GM21737 (cell line): ENCODE results near the gene MPRIP.
"Not testable (repeated sequence)": the region's sequence is repeated elsewhere in the genome, so short reads cannot be mapped to it uniquely, and the experiment has no call there.

ENCODE experiments used
- ATAC-seq: cut with Tn5 transposase; IDR thresholded peaks from one replicate; pipeline ENCODE4 v1.9.1; 2021; ENCODE audit warnings: mild to moderate bottlenecking, moderate library complexity; ENCODE audit not compliant: unreplicated experiment

MPRIP gene

GRCh38 chr17:17013828-17014747 is 28.2 kb upstream of the MPRIP start:
- ATAC-seq, result not testable (repeated sequence)

GRCh38 chr17:17014748-17015124 is 27.5 kb upstream of the MPRIP start:
- not testable (repeated sequence) for ATAC-seq

- ATAC-seq, result no peak
Measured at GRCh38 chr17:17015230-17015629, 27.0 kb upstream of the MPRIP start.

- not testable (repeated sequence) for ATAC-seq
Measured at GRCh38 chr17:17016199-17017197, 25.8 kb upstream of the MPRIP start.

GRCh38 chr17:17017343-17018014 is 24.8 kb upstream of the MPRIP start:
- ATAC-seq, result no peak

- no peak for ATAC-seq
Measured at GRCh38 chr17:17018021-17018441, 24.2 kb upstream of the MPRIP start.

- ATAC-seq, result no peak
Measured at GRCh38 chr17:17018612-17019429, 23.4 kb upstream of the MPRIP start.

GRCh38 chr17:17019430-17019762 is 22.9 kb upstream of the MPRIP start:
- no peak for ATAC-seq

GRCh38 chr17:17019891-17020456 is 22.3 kb upstream of the MPRIP start:
- ATAC-seq, result no peak

- ATAC-seq, result no peak
Measured at GRCh38 chr17:17020821-17021193, 21.4 kb upstream of the MPRIP start.

GRCh38 chr17:17021194-17021863 is 20.9 kb upstream of the MPRIP start:
- no peak for ATAC-seq

GRCh38 chr17:17022011-17022410 is 20.2 kb upstream of the MPRIP start:
- ATAC-seq, result no peak

GRCh38 chr17:17022456-17022855 is 19.8 kb upstream of the MPRIP start:
- ATAC-seq, result no peak

- no peak for ATAC-seq
Measured at GRCh38 chr17:17024778-17025300, 17.4 kb upstream of the MPRIP start.

- no peak for ATAC-seq
Measured at GRCh38 chr17:17025621-17026020, 16.6 kb upstream of the MPRIP start.

GRCh38 chr17:17026163-17026562 is 16.1 kb upstream of the MPRIP start:
- ATAC-seq, result no peak

GRCh38 chr17:17027442-17028058 is 14.7 kb upstream of the MPRIP start:
- no peak for ATAC-seq

- ATAC-seq, result no peak
Measured at GRCh38 chr17:17028059-17028877, 14.0 kb upstream of the MPRIP start.
